Thymus (tissue), 11 donors: Measurements from ENCODE around the gene PCIF1. TPM values are rescaled to one million over a fixed set of nuclear protein-coding genes. Genes with fewer than 3 reads are reported as not detected.
"Not testable (repeated sequence)": the region's sequence is repeated elsewhere in the genome, so short reads cannot be mapped to it uniquely, and the experiment has no call there.

ENCODE experiments used
- DNase-seq, 9 donors: peaks; one replicate each; pipeline ENCODE4 v3.0.0-alpha.2; 2013; ENCODE audit warnings: low spot score in 9 of 9, low read depth in 6 of 9, missing footprints in 1 of 9
- H3K27ac ChIP-seq, 2 donors: one replicate each; pipeline ENCODE4 v1.5.1; 2013; ENCODE audit warnings: control low read depth in 1 of 2, low read depth in 1 of 2, low read length in 1 of 2, mild to moderate bottlenecking in 1 of 2, moderate library complexity in 1 of 2
- H3K27me3 ChIP-seq, 2 donors: one replicate each; pipeline ENCODE4 v1.5.1; 2013; ENCODE audit warnings: low read length in 1 of 2; ENCODE audit not compliant: control insufficient read depth in 2 of 2, insufficient read depth in 1 of 2
- H3K36me3 ChIP-seq, 2 donors: one replicate each; pipeline ENCODE4 v1.5.1; 2013; ENCODE audit warnings: low read length in 1 of 2, mild to moderate bottlenecking in 1 of 2, moderate library complexity in 1 of 2; ENCODE audit not compliant: control insufficient read depth in 2 of 2, insufficient read depth in 2 of 2
- H3K4me1 ChIP-seq, 2 donors: one replicate each; pipeline ENCODE4 v1.5.1; 2013; ENCODE audit warnings: low read length in 2 of 2; ENCODE audit not compliant: control insufficient read depth in 2 of 2, insufficient read depth in 2 of 2
- H3K4me3 ChIP-seq, 2 donors: one replicate each; pipeline ENCODE4 v1.5.1; 2013; ENCODE audit warnings: low read length in 2 of 2, control low read depth in 1 of 2, mild to moderate bottlenecking in 1 of 2
- H3K9me3 ChIP-seq, 2 donors: one replicate each; pipeline ENCODE4 v1.5.1; 2013; ENCODE audit warnings: low read length in 1 of 2, mild to moderate bottlenecking in 1 of 2; ENCODE audit not compliant: control insufficient read depth in 2 of 2, insufficient read depth in 1 of 2
- WGBS: extraction: QIAGEN DNeasy Blood & Tissue Kit; methylation state at CpG from one replicate; pipeline ENCODE4 v1.1.7; 2013; 5-methylcytosine and 5-hydroxymethylcytosine counted together
- polyA plus RNA-seq: library from polyadenylated mRNA; stranded (reverse); fragments of 200-250 nt; gene quantifications from one replicate; pipeline ENCODE4 v1.2.3, GENCODE V29; 2013
- total RNA-seq: library from RNA; stranded (reverse); fragments of 120-200 nt; gene quantifications from one replicate; pipeline ENCODE4 v1.2.4, GENCODE V29; 2013
- donor health status: healthy.

The PCIF1 gene
- total and polyA plus RNA-seq, 2 donors, result 13.9 to 37.4 TPM

DNA sequence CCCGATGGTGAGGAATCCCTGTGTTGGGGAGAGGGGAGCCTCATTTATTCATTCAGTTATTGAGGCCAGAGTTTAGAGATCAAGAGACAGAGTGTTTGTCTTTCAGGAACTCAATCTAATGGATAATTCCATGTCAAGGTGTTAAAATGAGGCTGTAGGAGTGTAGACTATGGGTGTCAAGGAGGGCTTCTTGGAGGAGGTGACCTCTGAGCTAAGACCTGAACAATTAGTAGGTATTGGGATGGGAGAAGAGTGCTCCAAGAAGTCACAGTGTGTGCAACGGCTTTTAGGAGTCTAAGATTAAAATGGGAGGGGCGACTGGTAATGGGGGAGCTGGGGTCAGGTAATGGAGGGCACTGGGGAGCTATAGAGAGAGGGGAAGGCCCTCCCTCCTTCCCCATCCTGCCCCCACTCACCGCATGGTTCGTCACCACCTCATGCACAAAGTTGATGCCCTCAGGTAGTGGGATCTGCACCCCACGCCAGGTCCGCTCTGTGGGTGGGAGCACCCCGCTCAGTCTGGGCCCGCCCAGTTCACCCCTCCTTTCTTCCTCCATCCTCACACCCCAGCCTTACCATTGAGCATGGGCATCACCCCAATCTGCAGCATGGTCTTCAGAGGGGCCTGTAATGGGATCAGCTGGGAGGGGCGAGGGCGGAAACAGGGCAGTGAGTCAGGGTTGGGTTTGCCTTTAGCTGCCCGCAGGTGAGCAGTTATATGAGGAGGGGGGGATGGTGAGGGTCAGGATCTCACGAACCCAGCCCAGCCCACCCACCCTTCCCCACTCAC is 35.2 kb upstream of the PCIF1 start:
- no peak overlapping the region for H3K27ac ChIP-seq
- H3K36me3 ChIP-seq, result peaks cover 34 to 47% of the 10 kb centered on the region in 2 donors
- H3K9me3 ChIP-seq, result no peaks in the 10 kb centered on the region
- peaks cover 0 to 4% of the 10 kb centered on the region in 2 donors for H3K4me1 ChIP-seq
- no peak for DNase-seq
- H3K4me3 ChIP-seq, result no peak overlapping the region
- no peaks in the 10 kb centered on the region for H3K27me3 ChIP-seq
- 96% methylated on average over 13 of the region's 13 CpGs for WGBS

DNA sequence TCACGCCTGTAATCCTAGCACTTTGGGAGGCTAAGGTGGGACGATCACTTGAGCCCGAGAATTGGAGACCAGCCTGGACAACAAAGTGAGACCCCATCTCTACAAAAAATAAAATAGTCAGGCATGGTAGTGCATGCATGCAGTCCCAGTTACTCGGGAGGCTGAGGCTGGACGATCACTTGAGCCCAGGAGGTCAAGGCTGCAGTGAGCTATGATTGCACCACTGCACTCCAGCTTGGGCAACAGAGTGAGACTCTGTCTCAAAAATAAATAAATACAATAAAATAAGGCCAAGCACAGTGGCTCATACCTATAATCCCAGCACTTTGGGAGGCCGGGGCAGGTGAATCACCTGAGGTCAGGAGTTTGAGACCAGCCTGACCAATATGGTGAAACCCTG is 33.2 kb upstream of the PCIF1 start:
- peaks cover 21 to 32% of the 10 kb centered on the region in 2 donors for H3K36me3 ChIP-seq

DNA sequence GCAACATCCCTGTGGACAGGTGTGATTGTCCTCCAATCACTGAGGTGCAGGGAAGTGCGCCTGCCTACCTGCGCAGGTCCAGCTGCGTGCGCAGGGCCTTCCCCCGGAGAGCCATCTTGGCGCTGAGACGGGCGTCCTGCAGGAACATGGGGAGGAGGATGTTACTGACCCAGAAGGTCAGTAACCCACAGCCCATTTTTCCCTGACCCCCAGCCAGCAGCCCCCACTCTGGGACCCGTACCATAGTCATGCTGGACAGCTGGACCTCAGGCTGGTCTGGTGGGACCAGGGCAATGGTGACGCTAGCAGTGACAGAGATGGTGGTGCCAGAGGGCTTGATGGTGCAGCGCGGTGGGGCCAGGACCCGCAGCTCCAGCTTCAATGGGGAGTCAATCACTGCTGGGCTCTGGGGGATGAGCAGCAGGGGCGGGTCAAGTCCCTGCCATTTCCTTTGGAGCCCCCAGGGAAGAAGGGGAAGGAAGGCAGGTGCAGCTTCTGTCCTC is 32.2 kb upstream of the PCIF1 start:
- Histone ChIP-seq H3K4me1 (peaks cover 0 to 24% of the 10 kb centered on the region in 2 donors), H3K4me3 (no peak overlapping the region), H3K36me3 (peaks cover 13 to 24% of the 10 kb centered on the region in 2 donors), H3K9me3 (no peaks in the 10 kb centered on the region), H3K27me3 (no peaks in the 10 kb centered on the region), H3K27ac (no peak overlapping the region)
- WGBS, result 97% methylated on average over 14 of the region's 14 CpGs
- no peak for DNase-seq

More for the DNA sequence above, 33.2 kb upstream of the PCIF1 start:
- H3K27ac ChIP-seq, H3K4me3 ChIP-seq, H3K9me3 ChIP-seq, H3K27me3 ChIP-seq, DNase-seq: not testable (repeated sequence)
- 97% methylated on average over 6 of the region's 6 CpGs for WGBS
- peaks cover 0 to 24% of the 10 kb centered on the region in 2 donors for H3K4me1 ChIP-seq

DNA sequence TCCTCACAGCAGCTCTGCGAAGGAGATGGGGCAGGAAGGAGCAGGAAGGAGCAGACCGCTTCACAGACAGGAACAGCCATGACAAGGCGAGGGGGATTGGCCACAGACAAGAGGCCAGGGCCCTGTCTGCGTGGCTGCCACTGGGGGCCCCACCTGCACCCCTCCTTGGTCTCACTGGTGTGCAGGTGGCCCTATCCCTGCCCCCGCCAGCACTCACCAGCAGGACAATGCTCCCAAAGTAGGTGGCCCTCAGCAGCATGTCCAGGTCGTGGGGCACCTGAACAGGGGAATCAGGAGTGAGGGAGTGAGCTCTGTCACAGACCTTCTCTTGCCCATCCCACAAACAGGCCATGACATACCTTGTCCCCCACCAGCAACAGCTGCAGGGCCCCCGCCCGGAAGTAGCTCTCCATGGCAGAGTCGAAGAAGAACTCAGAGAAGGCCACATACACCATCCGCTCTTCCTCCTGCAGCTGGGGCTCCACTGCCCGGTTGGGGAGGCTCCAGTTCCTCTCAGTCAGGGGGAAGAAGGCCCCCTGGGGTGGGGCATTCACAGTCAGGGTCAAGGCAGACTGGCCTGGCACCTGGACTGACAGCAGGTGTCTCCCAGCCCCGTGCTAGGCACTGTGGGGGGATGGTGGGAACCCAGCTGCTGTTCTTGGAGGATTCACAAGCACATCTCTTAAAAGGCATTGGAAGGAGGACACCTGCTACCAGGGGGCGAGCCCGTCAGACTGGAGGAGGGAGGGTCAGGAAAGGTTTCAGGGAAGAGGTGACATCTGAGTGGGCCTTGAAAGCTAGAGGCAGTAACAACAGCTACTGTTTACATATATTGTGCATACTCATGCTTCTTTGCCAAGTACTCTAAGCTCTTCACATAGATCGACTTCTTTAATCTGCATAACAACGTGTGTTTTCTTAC is 29.6 kb upstream of the PCIF1 start:
- H3K9me3 ChIP-seq, result no peaks in the 10 kb centered on the region
- no peaks in the 10 kb centered on the region for H3K27me3 ChIP-seq
- DNase-seq, result peak in 2 of 9 donors; percentile 44 to 69
- peaks cover 0 to 8% of the 10 kb centered on the region in 2 donors for H3K36me3 ChIP-seq
- peaks cover 0 to 26% of the 10 kb centered on the region in 2 donors for H3K4me1 ChIP-seq
- peak overlapping the region in 1 of 2 donors; percentile 13 for H3K4me3 ChIP-seq
- peak overlapping the region in 1 of 2 donors; percentile 90 for H3K27ac ChIP-seq
- WGBS, result 69% methylated on average over 16 of the region's 16 CpGs

DNA sequence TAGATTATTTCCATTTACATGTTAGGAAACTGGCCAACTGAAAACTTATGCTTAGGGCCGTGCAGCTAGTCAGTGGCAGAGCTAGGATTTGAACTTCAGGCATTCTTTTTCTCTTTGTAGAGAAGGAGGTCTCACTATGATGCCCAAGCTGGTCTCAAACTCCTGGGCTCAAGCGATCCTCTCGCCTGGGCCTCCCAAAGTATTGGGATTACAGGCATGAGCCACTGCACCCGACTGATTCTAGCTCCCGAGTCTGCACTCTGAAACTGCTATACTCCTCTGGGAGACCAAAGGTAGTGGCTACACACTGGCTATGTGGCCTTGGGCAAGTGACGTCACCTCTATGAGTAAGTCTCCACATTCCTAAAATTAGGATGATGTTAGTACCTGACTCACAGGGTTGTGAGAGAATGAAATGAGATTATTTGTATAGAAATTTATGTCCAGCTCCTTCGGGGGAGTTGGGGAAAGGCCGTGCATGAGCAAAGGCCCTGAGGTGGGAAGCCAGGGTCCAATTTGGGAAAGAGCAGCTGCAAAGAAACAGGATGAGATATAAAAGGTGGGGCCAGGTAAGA is 28.9 kb upstream of the PCIF1 start:
- 96% methylated on average over 8 of the region's 8 CpGs for WGBS
- Histone ChIP-seq H3K9me3 (no peaks in the 10 kb centered on the region), H3K4me1 (peaks cover 2 to 31% of the 10 kb centered on the region in 2 donors), H3K27ac (peak overlapping the region in 1 of 2 donors; percentile 90), H3K4me3 (no peak overlapping the region), H3K27me3 (peaks cover 0 to under 1% of the 10 kb centered on the region in 2 donors), H3K36me3 (peaks cover 0 to 8% of the 10 kb centered on the region in 2 donors)
- no peak for DNase-seq

DNA sequence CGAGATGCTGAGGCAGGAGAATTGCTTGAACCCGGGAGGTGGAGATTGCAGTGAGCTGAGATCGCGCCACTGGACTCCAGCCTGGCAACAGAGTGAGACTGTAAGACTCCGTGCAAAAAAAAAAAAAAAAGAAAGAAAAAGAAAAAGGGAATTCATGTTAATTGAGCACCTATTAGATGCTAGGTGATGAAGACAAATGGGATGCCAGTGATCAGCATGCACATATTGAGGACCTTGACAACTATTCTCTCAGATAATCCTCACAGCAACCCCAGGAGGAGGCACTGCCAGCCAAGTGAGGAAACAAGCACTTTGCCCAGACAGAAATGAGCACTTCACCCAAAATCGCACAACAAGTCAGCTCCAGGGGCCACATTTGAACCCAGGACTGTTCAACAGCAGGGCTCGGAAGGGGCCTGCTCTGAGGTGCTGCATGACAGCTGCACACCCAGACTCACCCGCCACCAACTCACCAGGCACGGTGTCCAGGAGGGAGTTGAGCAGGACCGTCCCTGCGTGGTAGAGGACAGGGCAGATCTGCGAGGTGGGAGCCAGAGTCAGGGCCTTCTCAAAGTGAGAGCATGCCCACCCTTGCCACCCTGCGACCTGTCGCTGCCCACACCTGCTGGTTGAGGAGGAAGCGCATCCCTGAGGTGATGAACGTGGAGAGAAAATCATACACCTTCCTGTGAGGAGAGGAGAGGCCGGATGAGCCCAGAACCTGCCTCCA is 27.1 kb upstream of the PCIF1 start:
- no peaks in the 10 kb centered on the region for H3K9me3 ChIP-seq
- no peak overlapping the region for H3K27ac ChIP-seq
- H3K36me3 ChIP-seq, result peaks cover 0 to 5% of the 10 kb centered on the region in 2 donors
- peaks cover 16 to 49% of the 10 kb centered on the region in 2 donors for H3K4me1 ChIP-seq
- peaks cover 10 to 19% of the 10 kb centered on the region in 2 donors for H3K27me3 ChIP-seq
- DNase-seq, result no peak
- no peak overlapping the region for H3K4me3 ChIP-seq
- WGBS, result 96% methylated on average over 17 of the region's 17 CpGs

DNA sequence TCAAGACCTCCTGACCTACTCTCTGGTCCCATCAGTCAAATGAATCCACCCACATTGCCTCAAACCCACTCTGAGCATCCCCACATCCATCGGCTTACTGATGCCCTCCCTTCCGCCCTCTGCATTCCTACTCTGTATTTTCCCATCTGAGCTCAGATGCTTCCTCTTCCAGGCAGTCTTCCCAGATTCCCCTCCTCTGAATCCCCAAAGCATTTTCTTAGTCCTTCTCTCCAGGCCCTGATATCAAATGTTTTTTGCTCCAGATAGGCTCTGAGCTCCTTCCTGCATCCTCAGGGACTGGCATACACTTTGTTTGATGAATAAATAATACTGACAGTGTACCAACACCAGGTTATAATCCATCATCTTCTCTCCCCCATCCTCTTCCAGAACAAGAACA is 26.4 kb upstream of the PCIF1 start:
- H3K9me3 ChIP-seq, result no peaks in the 10 kb centered on the region
- no peak overlapping the region for H3K4me3 ChIP-seq
- no peak for DNase-seq
- H3K4me1 ChIP-seq, result peaks cover 16 to 51% of the 10 kb centered on the region in 2 donors
- peaks cover 0 to 5% of the 10 kb centered on the region in 2 donors for H3K36me3 ChIP-seq
- 95% methylated on average over 2 of the region's 2 CpGs for WGBS
- H3K27ac ChIP-seq, result no peak overlapping the region
- peaks cover 12 to 26% of the 10 kb centered on the region in 2 donors for H3K27me3 ChIP-seq

DNA sequence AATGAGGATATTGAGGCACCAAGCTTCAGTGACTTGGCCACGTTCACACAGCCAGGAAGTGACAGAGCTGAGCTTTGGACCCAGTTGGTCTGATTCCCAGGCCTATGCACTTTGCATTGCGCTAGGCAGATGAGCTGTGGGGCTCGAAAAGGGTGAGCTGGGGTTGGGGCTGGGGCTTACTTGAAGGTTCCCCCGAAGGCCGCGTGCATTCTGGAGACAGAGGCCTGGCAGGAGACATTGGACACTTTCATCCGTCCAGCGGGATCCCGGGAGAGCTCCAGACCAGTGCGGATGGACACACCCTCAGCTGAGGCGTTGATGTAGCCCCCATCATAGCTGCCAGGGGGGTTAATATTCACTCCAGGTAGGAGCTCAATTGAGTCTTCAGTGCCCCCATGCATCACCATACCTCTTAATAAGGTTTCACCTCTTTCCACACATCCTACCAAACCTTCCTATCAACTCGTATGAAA is 25.1 kb upstream of the PCIF1 start:
- WGBS, result 94% methylated on average over 12 of the region's 12 CpGs
- peaks cover 12 to 36% of the 10 kb centered on the region in 2 donors for H3K27me3 ChIP-seq
- H3K27ac ChIP-seq, result no peak overlapping the region
- no peak for DNase-seq
- no peaks in the 10 kb centered on the region for H3K9me3 ChIP-seq
- H3K36me3 ChIP-seq, result peaks cover 0 to 5% of the 10 kb centered on the region in 2 donors
- peaks cover 16 to 46% of the 10 kb centered on the region in 2 donors for H3K4me1 ChIP-seq
- peak overlapping the region in 1 of 2 donors; percentile 2 for H3K4me3 ChIP-seq
